ENCODE results near the gene TNRC6C.
"Not testable (repeated sequence)": the region's sequence is repeated elsewhere in the genome, so short reads cannot be mapped to it uniquely, and the experiment has no call there.

The TNRC6C gene

DNA sequence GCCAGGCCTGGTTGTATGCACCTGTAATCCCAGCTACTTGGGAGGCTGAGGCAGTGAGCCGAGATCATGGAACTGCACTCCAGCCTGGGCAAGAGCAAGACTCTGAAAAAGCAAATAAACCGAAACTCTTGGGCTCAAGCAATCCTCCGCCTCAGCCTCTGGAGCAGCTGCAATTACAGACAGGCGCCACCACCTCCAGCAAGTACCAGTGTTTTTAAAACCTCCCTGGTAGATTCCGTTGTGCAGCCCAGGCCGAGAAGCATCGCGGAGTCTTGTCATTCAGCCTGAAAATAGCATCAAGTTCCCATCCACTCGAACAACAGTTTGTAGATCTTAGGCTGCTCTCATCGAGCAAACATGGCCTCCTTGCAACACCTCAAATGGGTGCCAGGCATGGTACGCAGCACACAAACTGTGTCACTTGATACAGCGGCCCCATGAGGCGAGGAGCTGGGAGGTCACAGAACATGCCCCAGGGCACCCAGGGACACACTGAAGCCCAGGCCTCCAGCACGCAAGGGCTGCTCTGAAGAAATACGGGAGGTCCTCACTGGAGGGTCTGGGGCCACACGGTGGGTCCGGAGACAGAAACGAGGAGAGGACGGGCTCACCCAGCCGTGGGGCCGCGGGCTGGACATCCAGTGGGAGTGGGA is 152.0 kb downstream of the TNRC6C start:
- no peak for DNase-seq (ENCODE audit: low read depth in 3 of 3, low spot score in 1 of 3)

DNA sequence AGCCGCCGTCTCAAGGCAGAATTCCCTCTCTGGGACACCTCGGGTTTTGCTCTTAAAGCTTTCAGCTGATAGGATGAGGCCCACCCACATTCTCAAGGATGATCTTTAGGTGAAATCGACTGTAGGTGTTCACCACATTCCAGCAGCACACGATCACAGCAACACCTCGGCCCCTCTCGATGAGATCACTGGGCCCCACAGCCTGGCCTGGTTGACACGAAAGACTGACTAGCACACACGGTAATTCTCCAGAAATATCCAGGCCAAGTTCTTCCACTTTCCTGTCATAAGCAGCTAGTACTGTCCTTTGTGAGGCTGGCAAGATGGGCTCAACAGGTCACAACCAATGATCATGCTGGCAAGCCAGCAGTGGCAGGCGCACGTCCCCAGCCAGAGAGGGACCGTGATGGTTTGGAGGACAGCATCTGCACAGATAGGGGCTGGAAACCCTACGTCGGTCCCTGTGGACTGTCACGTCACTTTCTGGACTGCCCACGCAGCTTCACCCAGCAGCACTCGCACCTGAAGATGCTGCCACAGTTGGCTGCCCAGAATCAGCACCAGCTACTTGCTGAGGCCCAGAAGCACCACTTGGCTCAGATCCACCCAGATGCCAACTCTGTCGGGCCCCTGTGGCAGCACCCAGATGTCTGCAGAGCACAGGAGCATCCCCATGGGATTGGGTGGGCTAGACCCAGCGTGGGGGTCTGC is 152.7 kb downstream of the TNRC6C start:
- DNase-seq (ENCODE audit: low read depth in 3 of 3, low spot score in 1 of 3): no peak

DNA sequence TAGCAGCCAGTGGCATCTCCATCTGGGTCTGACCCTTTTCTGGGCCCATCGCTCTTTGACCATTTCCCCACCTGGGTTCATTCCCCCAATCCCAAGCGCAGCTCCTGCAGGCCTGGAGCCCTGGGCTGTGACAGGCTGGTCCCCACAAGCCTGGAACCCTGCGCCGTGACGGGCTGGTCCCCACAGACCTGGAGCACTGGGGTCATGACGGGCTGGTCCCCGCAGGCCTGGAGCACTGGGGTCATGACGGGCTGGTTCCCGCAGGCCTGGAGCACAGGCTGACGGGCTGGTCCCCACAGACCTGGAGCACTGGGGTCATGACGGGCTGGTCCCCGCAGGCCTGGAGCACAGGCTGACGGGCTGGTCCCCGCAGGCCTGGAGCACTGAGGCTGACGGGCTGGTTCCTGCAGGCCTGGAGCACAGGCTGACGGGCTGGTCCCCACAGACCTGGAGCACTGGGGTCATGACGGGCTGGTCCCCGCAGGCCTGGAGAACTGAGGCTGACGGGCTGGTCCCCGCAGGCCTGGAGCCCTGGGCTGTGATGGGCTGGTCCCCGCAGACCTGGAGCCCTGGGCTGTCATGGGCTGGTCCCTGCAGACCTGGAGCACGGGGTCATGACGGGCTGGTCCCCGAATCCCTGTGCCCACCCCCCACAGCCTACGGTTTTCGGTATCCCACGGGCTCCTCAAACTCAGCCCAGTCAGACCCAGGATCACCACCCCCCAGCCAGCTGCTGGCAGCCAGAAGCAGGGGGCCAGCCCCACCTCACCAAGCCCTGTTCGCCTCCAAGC is 153.4 kb downstream of the TNRC6C start:
- no peak for DNase-seq (ENCODE audit: low read depth in 3 of 3, low spot score in 1 of 3)

DNA sequence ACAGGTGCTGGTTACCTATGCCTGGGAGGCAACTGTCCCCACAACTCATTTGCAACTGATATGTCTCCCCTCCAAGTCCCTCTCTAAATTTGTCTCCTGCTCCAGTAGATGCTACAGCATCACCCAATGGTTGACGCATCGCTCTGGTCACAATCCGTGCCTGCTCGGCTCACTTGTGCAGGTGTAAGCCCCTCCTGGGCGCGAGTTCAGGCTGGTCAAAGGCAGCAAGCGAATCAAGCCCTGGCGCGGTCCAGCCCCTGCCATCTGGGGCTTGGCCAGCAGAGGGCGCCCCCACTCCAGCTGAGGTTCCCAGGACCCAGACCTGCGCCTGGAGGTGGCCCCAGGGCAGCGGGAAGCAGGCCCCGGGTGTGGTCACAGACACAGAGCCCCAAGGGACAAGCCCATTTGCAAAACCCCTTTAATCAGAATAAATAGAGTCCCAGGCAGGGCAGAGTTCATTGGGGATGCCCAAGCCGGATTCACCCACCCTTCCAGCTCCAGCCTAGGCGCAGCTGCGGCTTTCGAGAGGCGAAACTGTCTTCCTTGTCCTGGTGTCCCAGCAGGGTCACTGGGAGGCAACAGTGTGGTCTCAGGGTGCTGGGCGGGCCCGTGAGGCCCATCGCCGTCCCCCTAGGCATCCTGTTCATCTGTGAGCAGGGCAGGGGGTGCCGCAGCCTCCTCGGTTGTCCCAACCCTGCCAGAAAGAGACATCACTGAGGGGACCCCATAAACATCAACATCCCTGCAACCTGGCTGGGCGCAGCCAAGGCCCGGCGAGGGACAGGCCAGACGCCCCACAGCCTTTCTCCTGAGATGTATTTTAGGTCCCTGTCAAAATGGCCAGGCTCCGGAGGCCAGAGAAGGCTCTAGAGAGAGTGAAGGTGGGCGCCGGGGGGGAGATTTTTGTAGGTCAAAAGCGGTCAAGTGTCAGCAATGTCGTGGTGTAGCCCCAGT is 154.3 kb downstream of the TNRC6C start:
- DNase-seq (ENCODE audit: low read depth in 3 of 3, low spot score in 1 of 3): peak in 2 of 3 donors; percentile 67 to 87

DNA sequence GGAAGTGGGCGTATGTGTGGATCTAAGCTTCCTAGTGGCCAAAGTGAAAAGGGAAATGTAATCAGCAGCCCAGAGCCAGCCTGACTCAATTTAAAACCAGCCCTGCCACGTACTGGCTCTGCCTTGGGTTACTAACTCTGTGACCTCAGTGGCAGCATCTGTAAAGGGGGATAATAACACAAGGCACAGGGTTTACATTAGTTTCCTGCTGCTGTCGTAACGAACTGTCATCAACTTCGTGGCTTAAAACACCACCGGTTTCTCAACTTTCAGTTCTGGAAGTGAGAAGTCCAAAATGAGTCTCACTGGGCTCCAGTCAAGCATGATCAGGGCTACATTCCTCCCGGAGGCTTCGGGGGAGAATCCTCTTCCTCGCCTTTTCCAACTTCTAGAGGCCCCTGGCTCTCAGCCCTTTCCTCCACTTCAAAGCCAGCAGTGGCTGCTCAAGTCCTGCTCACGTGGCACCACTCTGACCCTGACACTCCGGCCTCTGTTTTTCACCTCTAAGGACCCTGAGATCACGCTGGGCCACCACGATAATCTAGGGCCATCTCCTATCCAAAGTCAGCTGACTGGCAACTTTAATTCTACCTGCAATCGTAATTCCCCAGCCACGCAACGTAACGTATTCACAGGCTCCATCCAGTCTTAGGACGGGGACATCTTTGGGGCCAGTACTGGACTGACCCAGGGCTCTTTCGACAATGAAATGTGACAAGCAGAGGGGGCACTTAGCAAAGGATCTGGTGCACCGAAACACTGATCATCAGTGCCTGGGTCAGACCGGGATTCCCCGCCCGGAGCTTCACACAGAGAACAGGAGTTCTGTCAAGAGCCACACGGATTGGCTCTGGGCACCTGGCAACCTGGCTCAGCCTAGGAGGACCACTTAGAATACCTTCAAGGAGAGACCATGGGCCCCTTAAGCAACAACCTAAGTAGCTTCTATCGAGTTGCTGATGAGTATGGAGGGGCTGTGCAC is 155.6 kb downstream of the TNRC6C start:
- DNase-seq (ENCODE audit: low read depth in 3 of 3, low spot score in 1 of 3): no peak

DNA sequence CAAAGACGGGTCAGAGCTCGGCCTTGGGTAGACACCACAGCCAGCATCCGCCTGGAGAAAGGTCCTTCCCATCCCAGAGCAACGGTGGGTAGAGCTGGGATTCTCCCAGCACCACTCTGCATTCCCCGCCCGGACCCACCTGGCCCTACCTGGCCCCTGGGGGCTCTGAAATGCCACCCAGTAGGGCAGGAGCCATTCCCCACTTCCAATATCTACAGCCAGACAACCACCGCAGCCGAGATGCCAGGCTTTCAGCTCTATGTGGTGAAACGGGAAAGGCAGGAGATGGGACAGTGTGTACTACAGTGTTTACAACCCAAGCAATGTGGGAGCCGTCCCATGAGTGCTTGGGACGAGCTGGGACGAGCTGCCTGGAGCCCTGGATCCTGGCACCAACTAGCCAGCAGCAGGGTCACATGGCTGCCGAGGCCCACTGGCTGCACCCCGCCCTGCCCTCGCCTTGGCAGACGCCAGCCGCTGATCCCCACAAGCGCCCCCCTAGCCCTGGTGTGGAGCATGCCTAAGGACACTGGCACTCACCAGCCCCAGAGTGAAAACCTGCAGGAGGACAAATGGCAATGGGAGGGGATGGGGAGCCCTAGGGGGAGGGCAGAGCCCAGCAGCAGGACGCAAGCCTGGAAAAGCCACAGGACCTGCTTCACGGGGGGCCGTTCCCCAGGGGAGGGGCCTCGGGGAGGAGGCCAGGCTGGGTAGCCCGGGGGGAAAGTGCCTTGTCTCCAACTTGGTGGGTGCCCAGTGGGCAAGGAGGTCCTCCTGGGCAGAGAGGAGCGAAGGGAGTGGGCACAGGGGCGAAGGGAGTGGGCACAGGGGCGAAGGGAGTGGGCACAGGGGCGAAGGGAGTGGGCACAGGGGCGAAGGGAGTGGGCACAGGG is 156.6 kb downstream of the TNRC6C start:
- DNase-seq (ENCODE audit: low read depth in 3 of 3, low spot score in 1 of 3): no peak

DNA sequence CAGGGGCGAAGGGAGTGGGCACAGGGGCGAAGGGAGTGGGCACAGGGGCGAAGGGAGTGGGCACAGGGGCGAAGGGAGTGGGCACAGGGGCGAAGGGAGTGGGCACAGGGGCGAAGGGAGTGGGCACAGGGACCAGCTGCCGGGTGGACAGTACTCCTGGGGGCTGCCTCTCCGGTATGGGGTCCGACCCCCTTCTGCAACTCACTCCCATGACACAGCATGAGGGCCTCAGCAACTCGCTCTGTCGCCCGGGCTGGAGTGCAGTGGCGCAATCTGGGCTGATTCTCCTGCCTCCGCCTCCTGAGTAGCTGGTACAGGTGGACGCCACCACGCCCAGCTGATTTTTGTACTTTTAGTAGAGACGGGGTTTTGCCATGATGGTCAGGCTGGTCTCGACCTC is 157.3 kb downstream of the TNRC6C start:
- DNase-seq (ENCODE audit: low read depth in 3 of 3, low spot score in 1 of 3): not testable (repeated sequence)

DNA sequence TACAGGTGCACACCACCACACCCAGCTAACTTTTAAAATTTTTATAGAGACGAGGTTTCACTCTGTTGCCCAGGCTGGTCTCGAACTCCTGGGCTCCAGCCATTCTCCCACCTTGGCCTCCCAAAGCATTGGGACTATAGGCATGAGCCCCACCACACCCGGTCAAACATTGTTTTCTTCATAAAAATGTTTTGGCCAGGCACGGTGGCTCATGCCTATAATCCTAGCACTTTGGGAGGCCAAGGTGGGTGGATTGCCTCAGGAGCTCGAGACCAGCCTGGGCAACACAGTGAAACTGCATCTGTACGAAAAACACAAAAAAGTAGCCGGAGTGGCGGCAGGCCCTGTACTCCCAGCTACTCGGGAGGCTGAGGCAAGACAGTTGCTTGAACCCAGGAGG is 157.9 kb downstream of the TNRC6C start:
- no peak for DNase-seq (ENCODE audit: low read depth in 3 of 3, low spot score in 1 of 3)

DNA sequence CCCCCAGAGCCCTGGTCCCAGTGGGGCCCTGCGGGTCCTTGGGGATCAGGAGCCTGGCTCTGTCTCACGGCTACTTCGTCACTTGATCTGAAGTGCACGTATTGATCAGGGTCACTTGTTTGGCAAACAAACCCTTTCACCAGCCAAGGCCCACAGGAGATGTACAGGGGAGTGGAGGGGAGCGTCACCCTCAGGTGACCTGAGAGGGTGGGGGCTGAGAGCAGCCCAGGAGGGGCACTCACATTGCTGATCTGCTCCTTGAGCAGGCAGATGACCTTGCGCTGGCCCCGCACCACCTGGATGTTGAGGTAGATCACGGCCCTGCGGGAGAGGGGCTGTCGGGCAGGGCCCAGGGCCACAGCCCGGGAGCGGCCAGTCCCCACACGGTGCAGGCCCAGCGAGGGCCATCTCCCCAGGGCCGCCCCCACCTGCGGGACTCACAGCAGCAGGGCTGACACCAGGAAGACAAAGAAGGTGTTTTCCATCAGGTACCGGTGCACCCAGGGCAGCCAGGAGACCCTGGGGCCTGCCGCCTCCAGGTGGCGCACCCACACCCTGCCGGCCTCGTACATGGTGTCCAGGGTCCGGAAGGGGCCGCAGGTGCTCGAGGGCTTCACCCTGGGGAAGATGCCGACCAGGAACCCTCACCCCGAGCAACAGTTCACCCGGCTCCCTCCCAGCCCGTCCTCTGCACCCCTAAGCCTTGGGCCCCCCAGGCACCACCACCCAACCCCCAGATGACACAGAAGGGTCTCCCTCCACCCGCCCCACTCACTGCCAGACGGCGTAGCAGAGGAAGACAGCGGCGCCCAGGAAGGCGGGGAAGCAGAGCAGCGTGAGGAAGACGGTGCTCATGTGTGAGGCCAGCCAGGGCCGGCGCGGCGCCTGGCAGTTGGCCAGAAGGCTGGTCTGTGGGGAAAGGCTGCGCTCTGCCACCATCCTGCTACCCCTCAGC is 158.8 kb downstream of the TNRC6C start:
- DNase-seq (ENCODE audit: low read depth in 3 of 3, low spot score in 1 of 3): no peak

DNA sequence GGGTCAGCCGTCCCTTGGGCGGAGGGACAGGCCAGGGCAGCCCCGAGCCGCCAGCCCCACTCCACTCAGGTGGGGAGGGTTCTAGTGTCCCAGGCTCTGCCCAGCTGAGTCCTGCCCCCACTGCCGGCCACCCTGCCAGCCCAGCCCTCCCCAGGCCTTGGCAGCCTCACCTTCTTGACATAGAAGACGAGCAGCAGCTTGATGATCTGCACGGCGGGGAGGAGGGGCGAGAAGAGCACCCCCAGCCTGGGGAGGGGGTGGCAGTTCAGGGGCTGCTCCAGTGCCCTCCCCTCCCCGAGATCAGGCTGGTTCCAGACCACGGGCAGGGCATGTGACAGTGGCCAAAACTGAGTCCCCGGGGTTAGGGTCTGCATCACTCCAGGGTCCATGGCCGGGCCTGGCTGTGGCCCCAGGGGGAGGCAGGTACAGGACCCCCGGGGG is 160.3 kb downstream of the TNRC6C start:
- no peak for DNase-seq (ENCODE audit: low read depth in 3 of 3, low spot score in 1 of 3)

DNA sequence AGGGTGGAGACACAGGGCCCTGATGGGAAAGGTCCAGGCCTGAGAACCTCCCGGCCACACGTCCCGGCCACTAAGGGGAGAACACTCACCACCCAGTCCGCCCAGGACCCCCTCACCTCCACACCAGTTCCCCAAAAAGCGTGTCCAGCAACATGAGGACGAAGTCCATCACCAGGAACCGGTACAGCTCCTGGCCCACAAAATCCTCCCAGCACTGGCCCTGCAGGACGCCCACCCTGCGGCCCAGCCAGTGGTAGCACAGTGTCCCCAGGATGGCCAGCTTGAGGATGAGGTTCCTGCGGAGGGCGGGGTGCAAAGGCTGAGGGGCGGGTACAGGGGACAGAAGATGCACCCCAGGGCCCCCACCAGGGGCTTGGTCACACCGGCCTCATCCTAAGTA is 162.0 kb downstream of the TNRC6C start:
- DNase-seq (ENCODE audit: low read depth in 3 of 3, low spot score in 1 of 3): no peak

DNA sequence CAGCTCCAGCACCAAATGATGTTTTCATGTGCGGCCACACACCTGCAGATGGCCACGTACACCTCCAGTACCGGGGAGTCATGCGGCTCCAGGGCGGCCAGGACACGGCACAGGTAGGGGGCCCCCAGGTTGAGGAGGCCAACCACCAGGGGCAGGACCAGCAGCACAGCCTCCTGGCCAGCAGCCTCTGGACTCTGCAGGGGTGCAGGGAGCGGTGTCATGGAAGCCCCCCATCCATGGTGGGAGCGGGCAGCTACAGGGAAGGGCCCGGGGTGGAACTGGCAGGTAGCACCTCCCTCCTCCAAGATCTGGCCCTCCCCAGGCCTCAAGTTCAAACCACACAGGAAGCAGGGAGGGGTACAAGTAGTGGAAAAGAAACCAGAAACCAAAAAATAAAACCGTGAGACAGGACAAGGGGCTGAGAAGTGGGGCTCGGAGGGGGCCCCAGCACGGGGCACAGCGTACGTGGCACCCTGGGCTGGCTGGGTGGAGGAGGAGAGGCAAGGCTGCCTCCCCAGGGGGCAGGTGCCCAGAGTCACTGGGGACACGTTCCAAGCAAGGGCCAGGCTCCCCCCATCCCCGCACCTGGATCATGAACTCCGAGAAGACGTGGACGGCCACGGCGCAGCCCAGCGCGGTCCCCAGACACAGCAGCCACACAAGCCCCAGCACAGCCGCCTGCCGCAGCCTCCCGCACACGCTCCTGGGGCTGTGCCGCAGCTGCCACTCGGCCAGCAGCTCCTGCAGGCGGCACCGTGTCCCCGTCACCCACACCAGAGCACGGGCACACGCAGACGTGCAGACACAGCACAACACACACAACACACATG is 162.7 kb downstream of the TNRC6C start:
- DNase-seq (ENCODE audit: low read depth in 3 of 3, low spot score in 1 of 3): no peak

DNA sequence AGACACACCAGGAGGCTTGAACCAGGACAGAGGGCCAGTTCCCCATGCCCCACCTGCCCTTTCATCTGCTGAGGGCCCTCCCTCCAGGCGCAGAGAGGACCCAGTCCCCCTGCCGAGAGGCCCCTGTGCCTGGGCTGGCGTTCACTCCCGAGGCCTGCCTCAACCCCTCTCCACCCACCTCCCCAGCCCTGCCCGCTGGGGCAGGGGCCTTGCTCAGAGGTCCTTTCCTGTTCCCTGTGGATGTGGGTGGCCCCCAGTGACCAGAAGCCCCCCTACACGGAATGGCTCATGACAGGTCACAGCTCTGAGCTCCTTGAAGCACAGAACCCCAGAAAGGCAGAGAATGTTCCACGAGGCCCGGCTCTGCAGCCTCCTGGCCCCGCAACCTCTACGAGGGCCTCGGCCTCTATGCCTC is 163.3 kb downstream of the TNRC6C start:
- no peak for DNase-seq (ENCODE audit: low read depth in 3 of 3, low spot score in 1 of 3)

DNA sequence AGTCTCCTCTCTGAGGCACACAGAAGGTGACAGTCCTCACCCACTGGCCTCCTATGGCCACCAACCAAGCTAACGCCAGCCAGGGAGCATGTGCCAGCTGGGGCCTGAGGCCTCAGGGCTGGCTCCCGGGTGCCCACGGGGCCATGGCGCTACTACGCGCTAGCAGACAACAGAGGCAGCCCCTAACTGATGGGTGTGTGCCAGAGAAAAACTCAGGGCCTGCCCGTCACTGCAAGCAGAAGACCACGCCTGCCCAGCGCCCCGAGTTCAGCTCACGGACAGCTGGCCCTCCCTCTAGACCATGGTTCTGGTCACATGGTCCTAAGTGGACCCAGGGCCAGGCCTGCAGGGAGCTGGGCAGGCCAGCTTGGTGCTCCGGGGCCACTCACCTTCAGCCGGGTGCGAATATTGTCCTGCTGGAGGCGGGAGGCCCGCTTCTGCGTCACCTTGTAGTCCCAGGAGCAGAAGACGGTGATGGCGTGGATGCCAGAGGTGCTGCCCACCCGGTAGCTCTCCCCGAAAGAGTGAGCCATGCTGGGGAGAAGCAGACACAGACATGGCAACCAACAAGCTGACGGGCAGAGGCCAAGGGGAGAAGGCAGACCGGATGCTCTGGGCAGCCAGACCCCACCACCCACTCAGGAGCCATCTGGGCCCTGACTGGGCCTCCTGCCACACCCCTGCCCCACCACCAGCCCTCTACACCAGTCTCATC is 163.9 kb downstream of the TNRC6C start:
- DNase-seq (ENCODE audit: low read depth in 3 of 3, low spot score in 1 of 3): no peak

DNA sequence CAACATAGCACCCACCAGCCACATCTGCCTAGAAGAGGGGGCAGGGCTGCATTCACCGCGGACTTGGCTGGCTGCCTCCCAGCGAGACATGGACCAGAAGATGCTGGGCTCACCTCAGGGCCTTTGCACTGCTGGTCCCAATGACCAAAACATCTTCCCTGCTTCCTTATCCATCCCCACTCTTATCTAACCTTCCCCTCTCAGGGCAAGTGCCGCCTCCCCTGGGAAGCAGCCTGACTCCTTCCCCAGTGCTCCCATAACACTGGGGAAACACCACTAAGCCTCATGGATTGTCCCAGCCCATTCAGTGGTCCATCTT is 164.4 kb downstream of the TNRC6C start:
- DNase-seq (ENCODE audit: low read depth in 3 of 3, low spot score in 1 of 3): no peak

DNA sequence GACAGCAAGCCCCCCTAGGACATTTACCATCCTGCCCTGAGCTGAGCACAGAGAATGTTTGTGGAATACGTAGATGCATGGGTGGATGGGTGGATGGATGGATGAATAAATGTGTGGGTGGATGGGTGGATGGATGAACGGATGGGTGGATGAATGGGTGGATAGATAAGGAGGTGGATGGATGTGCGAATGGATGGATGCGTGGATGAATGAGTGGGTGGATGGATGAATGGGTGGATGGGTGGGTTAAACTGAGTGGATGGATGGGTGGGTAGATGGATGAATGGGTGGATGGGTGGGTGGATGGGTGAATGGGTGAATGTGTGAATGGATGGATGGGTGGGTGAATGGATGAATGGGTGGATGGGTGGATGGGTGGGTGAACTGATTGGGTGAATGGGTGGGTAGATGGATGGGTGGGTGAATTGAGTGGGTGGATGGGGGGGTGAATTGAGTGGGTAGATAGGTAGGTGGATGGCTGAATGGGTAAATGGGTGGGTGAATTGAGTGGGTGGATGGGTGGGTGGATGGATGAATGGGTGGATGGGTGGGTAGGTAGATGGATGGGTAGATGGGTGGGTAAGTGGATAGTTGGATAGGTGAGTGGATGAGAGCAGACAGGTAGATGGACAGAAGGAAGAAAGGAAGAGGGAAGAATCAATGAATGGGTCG is 164.9 kb downstream of the TNRC6C start:
- DNase-seq (ENCODE audit: low read depth in 3 of 3, low spot score in 1 of 3): no peak

Data from stimulated activated CD4-positive, alpha-beta T cell treated with anti-CD3 and anti-CD28 coated beads, TNF-alpha, amount 100 ng/mL, for 1 hour (primary cell).